Choroid plexus epithelial cell (primary cell): ENCODE data around the gene SIGLEC5.
A peak's percentile ranks its signal among the peaks of the same experiment; 100 is the strongest.

Experiments used
- DNase-seq: peaks from one replicate; pipeline ENCODE4 v3.0.0-alpha.2; 2010; ENCODE audit warnings: low read depth
- H3K4me3 ChIP-seq: 2 replicates; pipeline ENCODE4 v1.5.1; 2011; ENCODE audit warnings: low read depth, mild to moderate bottlenecking, control low read depth, low read length, moderate library complexity
- CTCF ChIP-seq: conservative IDR thresholded peaks from 2 replicates; pipeline ENCODE4 v1.5.1; 2011; ENCODE audit warnings: low read depth, mild to moderate bottlenecking, control low read depth, inconsistent platforms, low read length, moderate library complexity

Gene SIGLEC5

GRCh38 chr19:51598159-51598915 is 31.9 kb downstream of the SIGLEC5 start:
- DNase-seq: no peak
- no peak for TF ChIP-seq CTCF
- H3K4me3 ChIP-seq: no peak overlapping the region

GRCh38 chr19:51595190-51596175 is 34.7 kb downstream of the SIGLEC5 start:
- no peak for DNase-seq
- no peak for TF ChIP-seq CTCF
- H3K4me3 ChIP-seq: no peak overlapping the region

GRCh38 chr19:51594774-51595109 is 35.5 kb downstream of the SIGLEC5 start:
- H3K4me3 ChIP-seq: peak overlapping the region; percentile 77
- no peak for DNase-seq
- TF ChIP-seq CTCF: no peak

- peak overlapping the region; percentile 77 for H3K4me3 ChIP-seq
- no peak for TF ChIP-seq CTCF
- peak; percentile 98 for DNase-seq
Measured at GRCh38 chr19:51593969-51594773, 36.0 kb downstream of the SIGLEC5 start.

GRCh38 chr19:51593138-51593890 is 36.9 kb downstream of the SIGLEC5 start:
- TF ChIP-seq CTCF: no peak
- peak overlapping the region; percentile 77 for H3K4me3 ChIP-seq
- no peak for DNase-seq

GRCh38 chr19:51592521-51592920 is 37.7 kb downstream of the SIGLEC5 start:
- no peak for DNase-seq
- TF ChIP-seq CTCF: no peak
- H3K4me3 ChIP-seq: no peak overlapping the region
